SU-DHL-6 (cell line): ENCODE data around the gene UCK2.

Experiments used
- H2AFZ ChIP-seq: fragments of 200-600 bp; sonication (generic); 2 replicates; pipeline ENCODE4 v1.6.1; 2014; ENCODE audit warnings: low read depth, mild to moderate bottlenecking, moderate library complexity, mixed read lengths, antibody characterized with exemption, low read length; ENCODE audit not compliant: severe bottlenecking
- H3F3A ChIP-seq: fragments of 200-600 bp; shearing (Covaris generic); 2 replicates; pipeline ENCODE4 v1.6.0; 2016; ENCODE audit warnings: antibody characterized with exemption, mild to moderate bottlenecking; ENCODE audit not compliant: insufficient read depth
- H3K27ac ChIP-seq: fragments of 200-600 bp; sonication (generic); 2 replicates; pipeline ENCODE4 v1.5.1; 2016; ENCODE audit warnings: low read depth, mild to moderate bottlenecking, low read length, moderate library complexity, mixed read lengths
- H3K27me3 ChIP-seq: fragments of 200-600 bp; sonication (generic), shearing (Covaris generic); 2 replicates; pipeline ENCODE4 v1.6.0; 2014; ENCODE audit warnings: mild to moderate bottlenecking, low read length
- H3K36me3 ChIP-seq: fragments of 200-600 bp; sonication (generic); 2 replicates; pipeline ENCODE4 v1.6.1; 2014; ENCODE audit warnings: mild to moderate bottlenecking, low read length, mixed read lengths
- H3K4me2 ChIP-seq: fragments of 300-600, 200-600 bp; shearing (Covaris generic), sonication (generic); 2 replicates; pipeline ENCODE4 v1.6.0; 2014; ENCODE audit warnings: low read length, low read depth, mild to moderate bottlenecking; ENCODE audit not compliant: poor library complexity, severe bottlenecking
- H3K4me3 ChIP-seq: fragments of 200-600 bp; sonication (generic); 2 replicates; pipeline ENCODE4 v1.5.1; 2014; ENCODE audit warnings: antibody characterized with exemption, low read length, mild to moderate bottlenecking, mixed read lengths; ENCODE audit not compliant: insufficient read depth, poor library complexity, severe bottlenecking
- H3K79me2 ChIP-seq: fragments of 200-600 bp; sonication (generic); 2 replicates; pipeline ENCODE4 v1.6.1; 2014; ENCODE audit warnings: mild to moderate bottlenecking, low read length, moderate library complexity; ENCODE audit not compliant: insufficient read depth
- H3K9ac ChIP-seq: fragments of 200-600 bp; sonication (generic); 2 replicates; pipeline ENCODE4 v1.7.0; 2014; ENCODE audit warnings: mild to moderate bottlenecking, low read length
- H3K9me2 ChIP-seq: fragments of 200-600 bp; sonication (generic); replicated peaks from 2 replicates; pipeline ENCODE4 v1.6.1; 2014; ENCODE audit warnings: low read length; ENCODE audit not compliant: insufficient read depth
- H3K9me3 ChIP-seq: fragments of 200-600 bp; sonication (generic); 2 replicates; pipeline ENCODE4 v1.6.1; 2014; ENCODE audit warnings: low read length, mixed read lengths; ENCODE audit not compliant: insufficient read depth
- H4K20me1 ChIP-seq: fragments of 200-600 bp; sonication (generic); 2 replicates; pipeline ENCODE4 v1.6.1; 2014; ENCODE audit warnings: low read depth, mild to moderate bottlenecking, antibody characterized with exemption, low read length, moderate library complexity, mixed read lengths
- EZH2phosphoT487 ChIP-seq: fragments of 200-600 bp; sonication (generic), shearing (Covaris generic); conservative IDR thresholded peaks from 2 replicates; pipeline ENCODE4 v1.6.1; 2018; ENCODE audit warnings: mild to moderate bottlenecking, antibody characterized with exemption, low read length, moderate library complexity, mixed read lengths
- TF ChIP-seq, protein P1 (sequence below): fragments of 200-600 bp; sonication (generic); IDR thresholded peaks from one replicate; pipeline ENCODE4 v1.5.1; 2017; ENCODE audit warnings: antibody characterized with exemption, mild to moderate bottlenecking, low read length, moderate library complexity; ENCODE audit not compliant: insufficient read depth, poor library complexity, severe bottlenecking

The UCK2 gene

DNA sequence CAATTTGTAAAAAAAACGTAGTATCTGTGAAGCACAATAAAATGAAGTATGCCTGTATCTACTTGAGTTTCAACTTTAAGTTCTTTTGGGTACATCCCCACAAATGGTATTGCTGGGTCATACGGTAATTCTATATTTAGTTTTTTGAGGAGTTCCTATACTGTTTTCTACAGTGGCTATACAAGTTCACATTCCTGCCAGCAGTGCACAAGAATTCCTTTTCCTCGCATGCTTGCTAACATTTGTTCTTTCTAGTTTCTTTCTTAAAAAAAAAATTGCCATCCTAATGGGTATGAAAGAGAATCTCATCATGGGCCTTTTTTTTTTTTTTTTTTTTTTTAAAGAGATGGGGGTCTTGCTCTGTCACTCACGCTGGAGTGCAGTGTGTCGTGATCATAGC is 41.9 kb downstream of the UCK2 start:
- H3K9me2 ChIP-seq = no peaks in the 10 kb centered on the region
- H3K9ac ChIP-seq = no peak overlapping the region
- H3K79me2 ChIP-seq = peaks cover 98% of the 10 kb centered on the region
- H3K9me3 ChIP-seq = no peaks in the 10 kb centered on the region
- H3F3A ChIP-seq = peaks cover 16% of the 10 kb centered on the region; the same call in 1 of the 2 replicates
- H2AFZ ChIP-seq = no peak overlapping the region
- TF ChIP-seq, protein P1, sequence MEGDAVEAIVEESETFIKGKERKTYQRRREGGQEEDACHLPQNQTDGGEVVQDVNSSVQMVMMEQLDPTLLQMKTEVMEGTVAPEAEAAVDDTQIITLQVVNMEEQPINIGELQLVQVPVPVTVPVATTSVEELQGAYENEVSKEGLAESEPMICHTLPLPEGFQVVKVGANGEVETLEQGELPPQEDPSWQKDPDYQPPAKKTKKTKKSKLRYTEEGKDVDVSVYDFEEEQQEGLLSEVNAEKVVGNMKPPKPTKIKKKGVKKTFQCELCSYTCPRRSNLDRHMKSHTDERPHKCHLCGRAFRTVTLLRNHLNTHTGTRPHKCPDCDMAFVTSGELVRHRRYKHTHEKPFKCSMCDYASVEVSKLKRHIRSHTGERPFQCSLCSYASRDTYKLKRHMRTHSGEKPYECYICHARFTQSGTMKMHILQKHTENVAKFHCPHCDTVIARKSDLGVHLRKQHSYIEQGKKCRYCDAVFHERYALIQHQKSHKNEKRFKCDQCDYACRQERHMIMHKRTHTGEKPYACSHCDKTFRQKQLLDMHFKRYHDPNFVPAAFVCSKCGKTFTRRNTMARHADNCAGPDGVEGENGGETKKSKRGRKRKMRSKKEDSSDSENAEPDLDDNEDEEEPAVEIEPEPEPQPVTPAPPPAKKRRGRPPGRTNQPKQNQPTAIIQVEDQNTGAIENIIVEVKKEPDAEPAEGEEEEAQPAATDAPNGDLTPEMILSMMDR = no peak
- no peak for TF ChIP-seq EZH2phosphoT487
- no peak overlapping the region for H3K4me3 ChIP-seq
- H3K27me3 ChIP-seq = no peaks in the 10 kb centered on the region
- H3K27ac ChIP-seq = no peak overlapping the region
- peaks cover 7% of the 10 kb centered on the region; the same call in 1 of the 2 replicates for H4K20me1 ChIP-seq
- H3K4me2 ChIP-seq = no peak overlapping the region
- peaks cover 2% of the 10 kb centered on the region; the same call in 1 of the 2 replicates for H3K36me3 ChIP-seq

DNA sequence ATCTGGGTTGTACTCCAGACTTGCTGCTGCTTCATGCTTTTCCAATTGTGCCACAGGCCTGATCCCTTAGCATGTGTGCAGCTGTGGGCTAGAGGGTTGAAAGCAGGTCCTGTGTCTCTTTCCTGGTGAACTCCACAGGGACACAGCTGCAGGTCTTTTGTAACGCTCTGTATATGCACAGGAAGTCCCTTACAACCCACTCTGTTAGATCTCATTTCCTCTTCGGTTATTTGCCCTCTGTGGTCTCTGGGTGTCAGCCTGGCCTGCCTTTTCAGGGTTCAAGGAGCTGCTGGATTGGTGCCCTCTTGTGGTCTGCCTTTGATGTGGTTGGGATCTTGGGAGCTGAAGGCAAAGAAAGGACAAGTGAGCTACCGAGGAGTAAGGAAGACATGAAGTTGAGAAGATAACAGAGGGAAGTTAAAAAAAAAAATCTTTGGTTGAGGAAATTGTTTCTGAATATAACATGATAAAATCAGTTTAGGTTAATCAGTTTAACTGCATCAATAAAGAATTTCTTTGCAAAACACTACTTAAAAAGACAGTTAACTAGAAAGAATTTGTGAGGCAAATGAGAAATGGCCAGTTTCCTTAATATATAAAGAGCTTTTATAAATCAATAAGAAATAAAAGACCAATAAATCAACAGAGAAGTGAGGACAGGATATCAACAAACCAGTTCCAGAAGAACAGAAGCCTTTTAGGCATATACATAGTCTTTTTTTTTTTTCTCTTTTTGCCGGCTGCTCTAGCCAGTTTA is 44.1 kb downstream of the UCK2 start:
- Histone ChIP-seq H3K4me2 (peak overlapping the region; percentile 12), H3F3A (peaks cover 16% of the 10 kb centered on the region; the same call in 1 of the 2 replicates), H3K79me2 (peaks cover 98% of the 10 kb centered on the region), H3K4me3 (no peak overlapping the region), H3K9me3 (no peaks in the 10 kb centered on the region), H3K36me3 (peaks cover 2% of the 10 kb centered on the region; the same call in 1 of the 2 replicates), H3K27ac (peak overlapping the region; percentile 28; the same call in 1 of the 2 replicates), H3K9ac (no peak overlapping the region), H3K9me2 (no peaks in the 10 kb centered on the region), H4K20me1 (peaks cover 10% of the 10 kb centered on the region; the same call in 1 of the 2 replicates), H3K27me3 (no peaks in the 10 kb centered on the region), H2AFZ (no peak overlapping the region)
- TF ChIP-seq EZH2phosphoT487 = no peak
- TF ChIP-seq, protein P1 = no peak

GRCh38 chr1:165873481-165873880 is 46.1 kb downstream of the UCK2 start:
- Histone ChIP-seq H3K4me2 (no peak overlapping the region), H3K9me3 (no peaks in the 10 kb centered on the region), H3K9ac (no peak overlapping the region), H4K20me1 (peaks cover 12% of the 10 kb centered on the region; the same call in 1 of the 2 replicates), H3K27ac (no peak overlapping the region), H3K27me3 (no peaks in the 10 kb centered on the region), H3K9me2 (no peaks in the 10 kb centered on the region), H3K79me2 (peaks cover 98% of the 10 kb centered on the region), H3K4me3 (no peak overlapping the region), H2AFZ (no peak overlapping the region), H3K36me3 (peaks cover 2% of the 10 kb centered on the region; the same call in 1 of the 2 replicates), H3F3A (peaks cover 8% of the 10 kb centered on the region; the same call in 1 of the 2 replicates)
- TF ChIP-seq, protein P1 = no peak
- TF ChIP-seq EZH2phosphoT487 = no peak
